HG02798 (cell line): Measurements from ENCODE around the gene ADAM12.

Experiments used
- ATAC-seq: cut with Tn5 transposase; IDR thresholded peaks from one replicate; pipeline ENCODE4 v1.9.1; 2021; ENCODE audit warnings: mild to moderate bottlenecking; ENCODE audit not compliant: unreplicated experiment, poor library complexity

Gene ADAM12

DNA sequence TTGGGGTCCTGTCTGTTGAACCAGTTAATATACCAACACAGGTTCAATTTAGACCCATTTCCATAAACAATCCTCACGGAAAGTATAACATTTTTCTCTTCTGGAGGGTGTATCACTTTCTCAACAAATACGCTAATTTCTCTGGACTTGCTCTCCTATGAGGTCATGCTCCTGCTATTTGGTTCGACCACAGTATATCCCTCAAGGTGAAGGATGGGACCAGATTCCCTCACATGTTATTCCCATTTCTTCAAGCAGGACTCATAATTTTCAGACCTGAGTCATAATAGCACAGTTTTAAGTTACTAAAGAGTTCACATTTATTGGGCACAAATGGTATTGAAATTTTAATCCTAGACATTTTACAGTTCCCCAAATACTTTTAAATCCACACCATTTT is 57.2 kb downstream of the ADAM12 start:
- ATAC-seq: no peak

DNA sequence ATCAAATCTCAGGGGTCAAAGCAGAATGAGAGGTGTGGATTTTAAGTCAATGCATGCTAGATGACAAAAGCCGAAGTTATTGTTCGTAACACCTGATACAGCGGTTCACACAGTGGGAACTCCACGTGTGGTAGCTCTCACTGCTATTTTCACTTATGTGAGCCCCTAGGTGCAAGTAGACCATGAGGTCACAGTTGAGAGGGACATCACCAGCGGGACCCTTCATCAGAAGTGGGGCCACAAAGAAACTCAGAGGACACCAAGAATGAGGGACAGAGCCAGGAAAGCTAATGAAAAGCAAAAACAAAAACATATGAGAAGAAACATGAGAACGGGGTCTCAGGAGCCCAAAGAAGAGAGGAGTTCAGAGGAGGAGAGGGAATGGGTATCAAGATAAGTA is 63.5 kb downstream of the ADAM12 start:
- ATAC-seq: no peak

DNA sequence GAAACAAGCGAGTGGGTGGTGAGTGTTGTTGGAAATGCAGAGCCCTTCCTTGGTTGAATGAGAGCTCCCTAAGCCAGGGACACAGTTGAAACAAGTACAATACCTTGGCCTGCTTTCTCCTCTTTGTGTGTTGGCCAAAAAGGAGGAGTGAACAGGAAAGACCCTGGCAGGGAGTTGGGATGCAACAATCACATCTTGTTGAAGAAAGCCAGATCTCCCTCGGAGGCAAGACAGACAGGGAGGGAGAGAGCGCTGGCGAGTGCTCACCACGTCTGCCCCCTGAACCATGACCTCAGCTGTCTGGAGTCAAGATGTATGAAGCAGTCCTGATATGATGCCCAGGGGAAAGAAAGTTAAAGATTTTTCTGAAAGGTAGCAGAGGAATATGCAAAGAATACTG is 66.8 kb downstream of the ADAM12 start:
- ATAC-seq: no peak

DNA sequence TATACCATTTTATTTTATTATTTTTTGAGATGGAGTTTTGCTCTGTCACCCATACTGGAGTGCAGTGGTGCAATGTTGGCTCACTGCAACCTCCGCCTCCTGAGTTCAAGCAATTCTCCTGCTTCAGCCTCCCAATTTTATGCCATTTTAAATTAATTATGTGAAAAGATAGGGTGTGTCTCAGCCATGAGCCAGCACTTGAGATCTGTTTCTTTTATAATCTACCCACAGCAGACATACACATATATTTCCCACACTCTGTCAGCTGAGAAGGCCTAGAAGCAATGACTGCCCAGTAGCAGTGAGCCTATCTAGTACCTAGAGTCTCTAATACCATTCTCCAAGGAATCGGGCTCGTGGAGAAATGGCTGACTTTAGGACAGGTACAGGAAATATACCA is 70.5 kb downstream of the ADAM12 start:
- ATAC-seq: no peak

DNA sequence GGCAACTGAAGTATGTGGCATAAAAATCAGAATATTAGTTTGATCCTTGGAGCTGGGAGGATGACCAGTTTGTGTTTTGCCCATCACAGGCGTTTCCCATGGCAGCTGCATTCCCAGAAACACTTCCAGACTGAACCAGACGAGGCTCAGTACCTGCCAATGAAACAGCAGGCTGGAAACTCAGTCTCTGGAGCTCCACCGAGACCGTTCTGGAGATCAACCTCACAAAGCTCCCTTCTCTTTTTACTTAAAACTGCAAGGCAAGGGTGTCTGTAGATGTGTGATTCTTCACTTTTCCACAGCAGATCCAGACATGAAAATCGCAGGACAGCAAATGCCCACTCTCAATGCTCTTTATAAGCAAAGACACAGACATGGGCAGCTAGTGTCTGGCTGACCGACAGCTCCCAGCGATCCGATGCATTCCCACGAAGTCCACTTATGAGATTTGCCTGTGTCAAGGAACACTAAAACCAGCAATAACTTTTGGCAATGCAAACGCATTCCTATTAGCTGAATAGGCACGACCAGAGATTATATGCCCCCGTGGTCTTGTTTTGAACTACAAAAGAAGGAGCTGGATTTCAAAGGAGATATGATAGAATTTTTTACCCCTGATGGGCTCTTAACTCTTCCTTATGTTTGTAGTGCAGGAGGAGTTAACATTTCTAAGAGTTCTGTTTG is 72.6 kb downstream of the ADAM12 start:
- ATAC-seq: no peak

DNA sequence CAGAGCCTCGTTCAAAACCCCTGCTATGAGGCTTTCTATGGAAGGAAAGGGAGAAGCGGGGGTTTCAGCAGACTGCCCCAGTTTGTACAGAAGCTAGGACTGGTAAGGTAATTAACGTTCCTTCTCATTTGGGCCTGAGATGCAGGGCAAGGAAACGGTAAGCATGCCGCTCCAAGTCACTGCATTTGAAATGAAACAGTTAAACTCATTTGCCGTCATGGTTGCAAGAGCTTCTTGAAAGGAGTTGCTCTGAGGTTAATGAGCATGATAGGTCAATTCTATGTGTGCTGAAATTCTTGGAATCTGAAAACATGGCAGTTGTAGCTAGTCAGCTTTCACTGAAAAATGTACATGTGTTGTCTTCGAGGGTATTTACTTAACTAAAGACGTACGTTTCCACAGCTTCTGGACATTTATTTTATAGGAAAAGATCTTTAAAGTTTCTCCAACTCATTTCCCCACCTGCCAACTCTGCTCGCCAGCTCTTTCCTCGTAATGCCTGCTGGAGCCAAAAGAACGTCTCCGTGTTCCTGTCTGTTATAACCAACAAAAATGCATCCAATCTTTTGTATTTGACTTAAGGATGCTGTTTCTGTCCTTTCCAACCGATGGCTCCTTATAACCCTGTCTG is 73.3 kb downstream of the ADAM12 start:
- no peak for ATAC-seq

DNA sequence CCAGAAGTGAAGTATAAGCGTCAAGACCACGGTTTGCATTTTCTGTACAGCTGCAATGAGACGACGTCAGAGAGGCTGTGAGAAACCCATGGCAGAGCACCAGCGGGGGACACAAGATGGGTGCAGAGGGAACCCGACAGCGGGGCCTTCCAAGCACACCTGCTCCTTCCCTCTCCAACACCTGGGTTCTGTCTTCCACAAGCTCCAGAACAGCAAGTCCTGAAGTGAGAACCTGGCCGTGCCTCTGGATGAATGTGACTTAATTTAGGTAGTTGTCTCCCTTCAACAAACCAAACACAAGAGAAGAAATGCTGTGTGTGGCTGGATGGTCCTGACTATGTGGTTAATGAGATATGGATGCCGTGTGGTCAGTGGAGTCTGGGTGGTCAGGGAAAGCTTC is 76.1 kb downstream of the ADAM12 start:
- no peak for ATAC-seq

DNA sequence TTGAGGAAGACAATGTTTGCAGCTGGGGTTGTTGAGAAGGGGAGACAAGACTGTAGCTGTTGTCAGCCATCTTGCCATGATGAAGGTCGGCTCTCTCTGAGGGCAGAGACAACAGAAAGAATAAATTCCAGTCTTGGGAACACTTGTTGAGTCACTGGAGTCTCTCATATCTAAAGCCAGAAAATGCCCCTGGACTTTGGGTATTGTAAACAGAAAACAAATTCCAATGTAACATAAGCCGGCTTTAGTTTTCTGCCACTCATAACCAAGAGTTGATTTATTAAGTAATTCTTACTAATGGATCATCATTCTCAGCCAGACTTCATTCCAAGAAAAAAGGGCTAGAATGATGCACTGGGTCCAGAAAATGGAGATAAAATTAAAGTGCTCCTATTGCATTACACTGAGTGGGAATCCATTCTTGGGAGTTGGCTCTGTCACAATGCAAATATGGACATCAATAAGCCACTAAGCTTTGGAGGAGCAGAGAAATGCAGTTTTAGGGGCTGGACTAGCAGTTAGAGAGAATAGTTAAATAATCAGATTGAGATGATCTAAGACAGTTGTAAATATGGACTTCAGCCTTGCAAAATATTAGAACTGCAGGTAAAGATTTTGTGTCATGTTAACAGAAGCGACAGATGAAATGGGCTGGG is 78.9 kb downstream of the ADAM12 start:
- ATAC-seq: no peak

DNA sequence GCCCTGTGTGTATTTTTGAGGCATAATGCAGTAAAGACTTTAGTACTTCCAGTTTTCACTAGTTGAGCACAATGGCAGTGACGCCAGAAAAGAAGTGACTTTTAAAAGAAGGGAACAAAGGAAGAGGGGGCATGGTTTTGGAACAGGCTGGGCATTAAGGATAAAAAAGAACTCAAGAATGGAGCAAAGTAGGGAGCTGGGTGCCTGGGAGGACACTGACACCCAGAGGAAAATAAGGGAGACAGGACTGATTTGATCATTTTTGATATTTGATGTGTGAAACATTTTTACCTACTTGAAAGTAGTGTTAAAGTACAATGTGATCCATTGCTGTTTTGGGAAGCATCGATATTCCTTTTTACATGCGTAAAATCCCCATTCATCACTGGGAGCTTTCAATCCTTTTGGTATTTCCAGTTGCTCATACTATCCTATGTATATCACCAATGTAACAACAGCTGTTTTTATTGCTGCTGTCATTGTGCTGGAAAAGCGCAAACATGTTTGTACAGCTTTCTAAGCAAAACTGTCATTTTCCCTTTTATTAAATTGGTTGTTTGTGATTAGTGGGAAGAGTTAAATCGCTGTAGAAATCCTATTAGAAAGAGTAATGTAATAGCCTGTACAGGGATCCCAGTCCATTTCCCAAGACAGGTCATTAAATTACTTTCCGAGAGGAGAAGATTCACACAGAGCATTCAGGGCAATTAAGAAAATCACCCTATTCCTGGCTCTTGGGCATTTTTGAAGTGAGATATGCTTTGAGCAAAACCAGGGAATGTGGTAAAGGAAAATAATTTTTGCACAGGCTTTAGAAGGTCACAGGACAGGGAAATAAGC is 85.2 kb downstream of the ADAM12 start:
- no peak for ATAC-seq

DNA sequence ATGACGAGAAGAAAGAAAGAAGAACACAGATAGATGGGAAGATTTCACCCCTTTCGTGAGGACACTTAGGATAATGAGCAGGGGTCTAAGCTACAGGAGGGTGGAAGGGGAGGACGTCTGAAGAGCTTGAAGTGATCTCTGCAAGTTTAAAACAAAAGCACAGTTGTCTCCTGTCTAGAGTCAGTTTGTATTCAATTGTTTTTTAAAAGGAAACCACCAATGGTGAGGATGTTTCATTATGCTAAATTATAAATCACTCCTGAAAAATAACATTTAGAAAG is 85.9 kb downstream of the ADAM12 start:
- no peak for ATAC-seq

DNA sequence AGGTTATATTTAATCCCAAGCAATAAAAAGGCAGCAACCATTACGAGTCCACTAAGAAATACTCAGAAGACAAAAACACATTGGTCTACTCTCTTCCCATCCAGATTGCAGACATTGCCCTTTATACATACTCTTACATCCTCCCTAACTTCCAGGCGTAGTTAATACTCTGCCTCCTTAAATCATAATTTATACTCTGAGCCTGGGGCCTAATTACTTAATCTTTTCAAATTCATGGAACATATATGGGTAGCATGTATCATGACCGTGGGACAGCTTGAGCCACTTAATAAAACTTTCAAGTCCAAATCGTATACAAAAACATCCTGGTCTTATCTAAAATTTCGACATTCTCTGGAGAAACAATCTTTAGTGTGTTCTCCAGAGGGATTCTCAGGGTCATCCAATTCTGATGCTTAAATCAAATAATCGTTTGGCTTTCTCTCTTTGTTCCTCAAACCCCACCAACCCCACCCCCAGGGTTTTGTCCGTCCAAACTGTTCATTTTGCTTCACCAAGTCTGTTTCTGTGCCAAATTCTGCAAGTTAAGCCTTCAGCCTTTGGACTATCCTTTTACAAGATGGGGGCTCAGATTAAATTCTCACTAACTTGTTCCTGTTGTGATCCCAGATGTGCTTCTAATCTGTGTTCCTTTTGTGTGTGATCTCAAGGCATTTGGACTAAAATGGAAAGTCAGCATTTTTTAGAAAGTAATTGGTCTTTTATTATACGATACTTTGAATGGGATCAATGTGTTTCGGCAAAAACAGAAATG is 86.4 kb downstream of the ADAM12 start:
- ATAC-seq: no peak

DNA sequence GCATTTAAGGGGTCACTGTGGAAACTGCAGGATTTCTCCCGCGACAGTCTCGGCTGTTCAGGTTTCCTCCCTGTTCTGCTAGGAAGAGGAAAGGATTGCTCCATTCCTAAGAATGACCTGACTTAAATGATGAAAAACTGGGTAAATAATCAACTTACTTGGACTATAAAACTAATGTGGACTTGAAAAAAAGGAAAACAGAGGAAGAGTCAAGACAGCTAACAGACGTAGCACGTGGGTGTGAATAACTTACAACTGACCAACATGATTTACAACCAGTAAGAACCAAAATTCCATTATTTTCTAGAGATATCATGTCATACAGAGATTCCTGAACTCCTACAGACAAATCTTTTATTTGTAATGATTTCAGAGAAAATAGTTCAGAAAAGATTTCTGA is 93.8 kb downstream of the ADAM12 start:
- no peak for ATAC-seq

DNA sequence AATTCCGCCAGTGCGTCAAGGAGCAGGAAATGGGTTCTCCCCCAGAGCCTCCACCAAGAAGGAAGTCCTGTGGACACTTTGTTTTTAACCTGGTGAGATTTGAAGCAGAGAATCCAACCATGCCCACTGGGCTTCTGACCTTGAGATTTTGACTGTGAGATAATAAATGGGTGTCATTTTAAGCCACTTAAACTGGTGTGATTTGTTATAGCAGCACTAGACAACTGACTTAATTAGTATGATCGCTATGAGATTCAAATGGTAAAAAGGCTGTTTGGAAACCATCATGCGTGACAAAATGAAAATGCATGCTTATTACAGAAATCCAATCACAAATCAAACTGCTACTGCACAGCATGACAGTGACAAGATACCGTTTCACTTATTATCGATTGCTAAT is 98.0 kb downstream of the ADAM12 start:
- ATAC-seq: no peak

DNA sequence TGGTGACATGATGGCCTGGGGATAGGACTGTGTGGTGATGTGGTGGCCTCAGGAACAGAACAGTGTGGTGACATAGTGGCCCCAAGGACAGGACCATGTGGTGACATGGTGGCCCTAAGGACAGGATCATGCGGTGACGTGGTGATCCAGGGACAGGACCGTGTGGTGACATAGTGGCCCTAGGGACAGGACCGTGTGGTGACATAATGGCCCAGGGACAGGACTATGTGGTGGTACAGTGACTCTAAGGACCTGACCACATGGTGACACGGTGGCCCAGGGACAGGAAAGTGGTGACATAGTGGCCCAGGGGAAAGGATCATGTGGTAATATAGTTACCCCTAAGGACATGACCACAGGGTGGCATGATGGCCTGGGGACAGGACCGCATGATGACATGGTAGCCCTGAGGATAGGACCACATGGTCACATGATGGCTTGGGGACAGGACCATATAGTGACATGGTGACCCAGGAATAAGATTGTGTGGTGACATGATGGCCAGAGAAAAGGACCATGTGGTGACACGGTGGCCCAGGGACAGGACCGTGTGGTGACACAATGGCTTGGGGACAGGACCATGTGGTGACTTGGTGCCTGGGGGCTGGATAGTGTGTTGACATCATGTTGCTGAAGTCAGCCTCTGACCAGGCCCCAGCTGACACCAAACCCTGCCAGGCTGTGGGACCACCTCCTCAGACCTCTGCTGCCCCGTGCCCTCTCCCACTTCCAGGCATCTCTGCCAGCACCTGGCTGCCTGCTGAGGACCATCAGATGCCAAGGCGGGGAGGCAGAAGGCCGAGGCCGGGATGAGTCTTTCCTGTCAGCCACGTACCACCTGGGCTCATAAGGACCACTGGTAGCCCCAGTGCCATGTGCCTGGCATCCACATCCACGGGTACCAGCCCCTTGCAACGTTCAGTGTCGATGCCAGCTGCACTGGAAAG is 99.5 kb downstream of the ADAM12 start:
- no peak for ATAC-seq

DNA sequence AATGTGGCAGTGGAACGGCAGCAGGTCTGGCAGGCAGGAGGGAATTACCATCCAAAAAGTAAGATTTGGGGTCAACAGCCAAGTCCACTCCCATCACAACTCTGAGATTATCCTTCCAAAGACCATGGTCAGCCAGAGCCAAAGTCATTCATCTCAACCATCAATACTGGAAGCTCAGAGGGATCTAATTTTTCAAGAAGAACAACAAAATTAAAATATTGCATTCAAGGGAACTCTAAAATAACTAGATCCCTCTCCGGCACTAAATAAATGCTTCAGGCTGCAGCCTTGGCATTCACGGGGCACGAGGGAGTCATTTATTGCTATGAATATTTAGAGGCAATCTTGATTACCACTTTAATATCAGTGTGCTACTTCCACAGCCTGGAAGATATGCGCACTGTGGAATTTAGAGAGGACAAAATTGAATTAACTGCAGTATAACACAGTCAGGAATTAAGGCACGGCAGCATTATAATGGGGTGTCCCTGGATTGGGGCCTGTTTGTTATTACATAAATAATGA is 102.0 kb downstream of the ADAM12 start:
- no peak for ATAC-seq

DNA sequence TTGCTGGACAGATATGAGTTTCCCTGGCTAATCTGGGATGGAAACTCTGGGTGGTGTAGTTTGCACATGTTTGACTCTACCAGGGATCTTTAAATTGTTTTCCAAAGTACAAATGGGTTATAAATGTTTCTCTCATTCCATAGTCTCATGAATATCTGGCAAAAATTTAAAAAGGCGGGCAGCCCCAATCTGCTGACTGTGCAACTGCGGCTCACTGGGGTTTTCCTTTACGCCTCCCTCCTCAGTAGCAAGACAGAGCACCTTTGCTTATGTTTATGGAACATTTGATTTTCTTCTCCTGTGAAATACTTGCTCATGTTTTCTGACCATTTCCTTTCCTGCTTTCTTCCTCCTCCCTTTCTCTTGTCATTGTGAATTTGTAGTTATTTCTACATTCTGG is 105.0 kb downstream of the ADAM12 start:
- no peak for ATAC-seq

DNA sequence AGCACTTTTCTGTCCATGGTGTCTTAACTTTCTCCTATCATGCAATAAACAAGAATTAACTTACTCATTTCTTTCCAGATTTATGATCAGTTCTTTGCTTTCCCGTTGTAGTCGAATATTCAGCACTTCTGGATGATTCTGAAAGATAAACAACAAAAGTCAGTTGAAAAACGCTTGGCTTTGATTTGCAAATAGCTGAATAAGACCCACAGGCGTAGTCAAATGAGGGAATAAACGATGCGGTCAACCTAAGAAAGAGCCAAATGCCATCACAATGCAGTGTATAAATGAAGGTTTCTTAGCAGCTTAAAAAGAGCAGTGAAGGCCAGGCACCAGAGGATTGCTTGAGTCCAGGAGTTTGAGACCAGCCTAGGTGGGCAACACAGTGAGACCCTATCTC is 109.4 kb downstream of the ADAM12 start:
- no peak for ATAC-seq

DNA sequence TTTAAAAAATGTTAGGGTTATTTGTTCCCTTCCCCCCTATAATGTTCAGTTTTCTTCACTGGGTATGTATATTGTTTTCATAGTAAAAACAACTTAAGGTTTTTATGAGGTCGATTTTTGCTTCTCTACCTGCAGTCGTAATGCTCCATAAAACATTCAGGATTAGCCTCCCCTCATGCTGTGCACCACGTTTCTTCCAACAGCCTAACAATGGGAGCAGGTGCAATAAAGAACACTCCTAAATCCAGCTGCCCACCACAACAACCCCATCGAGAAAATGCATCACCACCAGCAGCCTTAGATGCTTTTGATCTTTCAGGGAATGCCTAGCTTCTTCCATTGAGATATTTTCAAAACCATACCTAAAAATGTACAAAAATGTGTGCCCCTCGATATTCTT is 111.1 kb downstream of the ADAM12 start:
- ATAC-seq: no peak

DNA sequence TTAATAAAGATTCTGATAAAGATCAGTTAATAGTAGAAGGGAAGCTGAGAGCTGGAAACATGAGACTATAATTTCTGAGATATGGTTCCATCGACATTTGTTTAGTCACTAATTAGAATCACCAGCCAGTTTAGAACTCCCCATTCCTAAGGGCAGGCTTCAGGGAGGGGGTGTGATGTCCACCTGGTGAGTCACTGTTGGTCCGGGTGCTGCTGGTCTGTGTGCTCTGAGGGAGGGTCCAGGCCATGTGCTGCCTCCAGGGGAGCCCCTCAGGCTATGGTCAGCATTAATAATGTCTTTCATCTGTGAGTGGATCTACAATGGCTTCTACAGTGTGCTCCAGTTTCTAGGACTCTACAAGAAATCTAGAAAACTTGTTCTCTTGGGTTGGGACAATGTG is 115.8 kb downstream of the ADAM12 start:
- no peak for ATAC-seq
